GM12878 (cell line): Measurements from ENCODE around the gene CLIP2. TPM values are rescaled to one million over a fixed set of nuclear protein-coding genes. Genes with fewer than 3 reads are reported as not detected.

Source experiments
- ATF7 ChIP-seq: fragments of 450-650 bp; IDR thresholded peaks from 2 replicates; pipeline ENCODE4 v1.6.1; 2016; ENCODE audit warnings: low read depth, mild to moderate bottlenecking
- BCL11A ChIP-seq: IDR thresholded peaks from 2 replicates; pipeline ENCODE4 v1.6.1; 2011; ENCODE audit warnings: low read depth, low read length
- DPF2 ChIP-seq: fragments of 450-650 bp; IDR thresholded peaks from 2 replicates; pipeline ENCODE4 v1.6.1; 2017; ENCODE audit warnings: mild to moderate bottlenecking
- IRF5 ChIP-seq: fragments of 450-650 bp; IDR thresholded peaks from 2 replicates; pipeline ENCODE4 v1.6.1; 2017; ENCODE audit warnings: borderline replicate concordance
- JUNB ChIP-seq: IDR thresholded peaks from 2 replicates; pipeline ENCODE4 v1.6.1; 2016; ENCODE audit warnings: antibody characterized with exemption, mild to moderate bottlenecking
- MXI1 ChIP-seq: fragments of 150-350 bp; IDR thresholded peaks from 2 replicates; pipeline ENCODE4 v1.6.1; 2011; ENCODE audit warnings: low read depth, mild to moderate bottlenecking, inconsistent platforms, low read length, improper control_type of control experiment
- NFIC ChIP-seq: IDR thresholded peaks from 2 replicates; pipeline ENCODE4 v1.6.1; 2012; ENCODE audit warnings: low read depth, mild to moderate bottlenecking, inconsistent platforms, low read length, moderate library complexity
- PBX3 ChIP-seq: IDR thresholded peaks from 2 replicates; pipeline ENCODE4 v1.6.1; 2011; ENCODE audit warnings: mild to moderate bottlenecking, low read depth, low read length, moderate library complexity; ENCODE audit not compliant: insufficient replicate concordance
- PKNOX1 ChIP-seq: fragments of 450-650 bp; IDR thresholded peaks from 2 replicates; pipeline ENCODE4 v1.6.1; 2016; ENCODE audit warnings: mild to moderate bottlenecking
- STAT3 ChIP-seq: IDR thresholded peaks from 2 replicates; pipeline ENCODE4 v1.6.1; 2011; ENCODE audit warnings: low read depth, low read length, improper control_type of control experiment
- USF2 ChIP-seq: IDR thresholded peaks from 2 replicates; pipeline ENCODE4 v1.6.1; 2011; ENCODE audit warnings: low read depth, low read length, improper control_type of control experiment, borderline replicate concordance
- ZNF217 ChIP-seq: fragments of 450-650 bp; IDR thresholded peaks from 2 replicates; pipeline ENCODE4 v1.6.1; 2017; ENCODE audit warnings: antibody characterized with exemption, mild to moderate bottlenecking
- polyA plus RNA-seq, 11 experiments: library from polyadenylated mRNA; depleted of rRNA in 4 of 11; unstranded in 6 of 11; stranded (reverse) in 5 of 11; fragments of >200 nt; fragmentation: Nextera tagmentation in 4 of 11; fragmentation: Illumina TruSeq in 1 of 11; extraction: Ambion mirVana in 4 of 11; extraction: Trizol in 1 of 11; gene quantifications; 1 replicate in 1 of 11; 2 replicates in 10 of 11; pipeline versions ENCODE4 v1.2.1 to v1.2.3, GENCODE V29; 2011 to 2016; ENCODE audit warnings: inconsistent platforms in 2 of 11, missing spikeins in 2 of 11, low read depth in 1 of 11
- total RNA-seq, 4 experiments: library from RNA; depleted of rRNA in 3 of 4; stranded (reverse); fragments of >200 nt in 3 of 4; fragmentation: Illumina TruSeq in 1 of 4; extraction: Trizol in 1 of 4; gene quantifications; 2 replicates each; pipeline versions ENCODE4 v1.2.1 to v1.2.3, GENCODE V29; 2013 to 2021

CLIP2 gene
- total and polyA plus RNA-seq, 10 of the 15 experiments (the other 5 are each of a cell fraction or from before 2014, with no cell fraction given), result 0.26 to 56.3 (median 21.0) TPM

- TF ChIP-seq ZNF217 (no peak), JUNB (no peak), BCL11A (no peak), IRF5 (no peak), PKNOX1 (no peak), STAT3 (no peak), NFIC (no peak), MXI1 (no peak), PBX3 (no peak), DPF2 (no peak), USF2 (no peak), ATF7 (no peak)
These were observed 154.5 kb downstream of the CLIP2 start (continued) for GRCh38 chr7:74443543-74444247.
